SK-N-SH (cell line): Measurements from ENCODE around the gene MRPL2. TPM values are rescaled to one million over a fixed set of nuclear protein-coding genes. Genes with fewer than 3 reads are reported as not detected.

Experiments
- CTCF ChIA-PET: fragments of 300-600, 350-600 bp; formaldehyde crosslinking; extraction: SDS; loops from one replicate; lab custom pipeline; 2021; lab: Yijun Ruan, JAX
- POLR2A ChIA-PET: fragments of 350-600 bp; sonication (Branson Sonifier 250); formaldehyde crosslinking; extraction: SDS; loops from one replicate; lab custom pipeline; 2020; ENCODE audit warnings: antibody characterized with exemption, inconsistent platforms; lab: Yijun Ruan, JAX
- DNase-seq: peaks from one replicate; pipeline ENCODE4 v3.0.0; 2012
- H2AFZ ChIP-seq: fragments of 200-600 bp; sonication (generic); 2 replicates; pipeline ENCODE4 v1.8.1; 2016; ENCODE audit warnings: antibody characterized with exemption, mild to moderate bottlenecking, low read depth
- H3F3A ChIP-seq: fragments of 200-600 bp; sonication (generic); replicated peaks from 2 replicates; pipeline ENCODE3; 2016; ENCODE audit warnings: antibody characterized with exemption, mild to moderate bottlenecking; ENCODE audit not compliant: insufficient read depth
- H3K27ac ChIP-seq, 2 experiments: fragments of 200-500 bp in 1 of 2; fragments of 200-600 bp in 1 of 2; sonication (Bioruptor generic) in 1 of 2; sonication (generic), shearing (Covaris generic) in 1 of 2; 2 replicates each; pipeline versions ENCODE4 v1.5.1 to v1.6.1; 2014 to 2016; ENCODE audit warnings: low read depth in 2 of 2, inconsistent platforms in 1 of 2, low read length in 1 of 2, mild to moderate bottlenecking in 1 of 2, mixed read lengths in 1 of 2
- H3K27me3 ChIP-seq: fragments of 200-600 bp; sonication (generic), shearing (Covaris generic); 2 replicates; pipeline ENCODE4 v1.6.1; 2016; ENCODE audit warnings: mixed run types; ENCODE audit not compliant: insufficient read depth
- H3K36me3 ChIP-seq, 2 experiments: fragments of 200-500 bp in 1 of 2; fragments of 200-600 bp in 1 of 2; sonication (Bioruptor generic) in 1 of 2; sonication (generic) in 1 of 2; replicated peaks in 1 of 2; 2 replicates each; pipeline versions ENCODE3 to v1.5.1; 2014 to 2016; ENCODE audit warnings: low read length in 1 of 2, mild to moderate bottlenecking in 1 of 2; ENCODE audit not compliant: insufficient read depth in 2 of 2, control insufficient read depth in 1 of 2
- H3K4me1 ChIP-seq, 2 experiments: fragments of 200-500 bp in 1 of 2; fragments of 200-600 bp in 1 of 2; sonication (Bioruptor generic) in 1 of 2; sonication (generic), shearing (Covaris generic) in 1 of 2; 2 replicates each; pipeline versions ENCODE4 v1.5.1 to v1.6.1; 2014 to 2016; ENCODE audit warnings: low read depth in 1 of 2, low read length in 1 of 2, mixed run types in 1 of 2; ENCODE audit not compliant: insufficient read depth in 2 of 2, control insufficient read depth in 1 of 2
- H3K4me2 ChIP-seq: fragments of 200-600 bp; sonication (generic), shearing (Covaris generic); 2 replicates; pipeline ENCODE4 v1.6.1; 2017; ENCODE audit warnings: mixed run types
- H3K4me3 ChIP-seq, 2 experiments: fragments of 200-500 bp in 1 of 2; fragments of 200-600 bp in 1 of 2; sonication (Bioruptor generic) in 1 of 2; sonication (generic), shearing (Covaris generic) in 1 of 2; 2 replicates each; pipeline versions ENCODE4 v1.5.1 to v1.8.1; 2014 to 2016; ENCODE audit warnings: low read depth in 2 of 2, inconsistent platforms in 1 of 2, low read length in 1 of 2, mild to moderate bottlenecking in 1 of 2, mixed read lengths in 1 of 2, moderate library complexity in 1 of 2
- H3K79me2 ChIP-seq: fragments of 200-600 bp; sonication (generic); 2 replicates; pipeline ENCODE4 v1.8.1; 2017; ENCODE audit warnings: mild to moderate bottlenecking; ENCODE audit not compliant: insufficient read depth
- H3K9ac ChIP-seq: fragments of 200-600 bp; sonication (generic); 2 replicates; pipeline ENCODE4 v1.6.1; 2017; ENCODE audit warnings: mixed run types
- H3K9me2 ChIP-seq: fragments of 200-600 bp; sonication (generic); 2 replicates; pipeline ENCODE4 v1.6.1; 2017; ENCODE audit warnings: mixed run types
- H3K9me3 ChIP-seq: fragments of 200-600 bp; sonication (generic); 2 replicates; pipeline ENCODE4 v1.6.1; 2017; ENCODE audit warnings: mixed run types, mild to moderate bottlenecking, moderate library complexity
- H4K20me1 ChIP-seq: fragments of 200-600 bp; sonication (generic); 2 replicates; pipeline ENCODE4 v1.6.1; 2017; ENCODE audit warnings: mild to moderate bottlenecking, mixed run types; ENCODE audit not compliant: insufficient read depth
- FOXJ3 ChIP-seq: sonication (generic); formaldehyde crosslinking; IDR thresholded peaks from 2 replicates; pipeline ENCODE4 v1.5.1; 2020; ENCODE audit warnings: mild to moderate bottlenecking, missing genetic modification reagents
- GABPA ChIP-seq: IDR thresholded peaks from 2 replicates; pipeline ENCODE4 v1.4.0; 2012; ENCODE audit warnings: low read depth, mild to moderate bottlenecking
- MEF2A ChIP-seq: IDR thresholded peaks from 2 replicates; pipeline ENCODE4 v1.4.0; 2012; ENCODE audit warnings: low read depth, borderline replicate concordance
- NFIC ChIP-seq: IDR thresholded peaks from 2 replicates; pipeline ENCODE4 v1.4.0; 2012; ENCODE audit warnings: borderline replicate concordance
- NRF1 ChIP-seq: IDR thresholded peaks from 2 replicates; pipeline ENCODE4 v1.6.1; 2012; ENCODE audit warnings: low read depth, mild to moderate bottlenecking, low read length
- RAD21 ChIP-seq: IDR thresholded peaks from 2 replicates; pipeline ENCODE4 v1.6.1; 2012; ENCODE audit warnings: mild to moderate bottlenecking, low read length
- RFX5 ChIP-seq: IDR thresholded peaks from 2 replicates; pipeline ENCODE4 v1.6.1; 2012; ENCODE audit warnings: mild to moderate bottlenecking, improper control_type of control experiment, low read length
- SMC3 ChIP-seq: IDR thresholded peaks from 2 replicates; pipeline ENCODE4 v1.6.1; 2012; ENCODE audit warnings: low read depth, low read length, improper control_type of control experiment
- WGBS: methylation state at CpG from one replicate; pipeline ENCODE4 v1.1.6; 2017; ENCODE audit warnings: low lambda C conversion rate; 5-methylcytosine and 5-hydroxymethylcytosine counted together
- polyA plus RNA-seq, 3 experiments: library from polyadenylated mRNA; depleted of rRNA; stranded (reverse); fragments of >200 nt; gene quantifications; 2 replicates each; pipeline ENCODE4 v1.2.3, GENCODE V29; 2012
- TF ChIP-seq, protein P1 (sequence below): IDR thresholded peaks from 2 replicates; pipeline ENCODE4; 2012

Gene MRPL2
- polyA plus RNA-seq, 1 of the 3 experiments (the other 2 are of a cell fraction): 64.7 TPM

DNA sequence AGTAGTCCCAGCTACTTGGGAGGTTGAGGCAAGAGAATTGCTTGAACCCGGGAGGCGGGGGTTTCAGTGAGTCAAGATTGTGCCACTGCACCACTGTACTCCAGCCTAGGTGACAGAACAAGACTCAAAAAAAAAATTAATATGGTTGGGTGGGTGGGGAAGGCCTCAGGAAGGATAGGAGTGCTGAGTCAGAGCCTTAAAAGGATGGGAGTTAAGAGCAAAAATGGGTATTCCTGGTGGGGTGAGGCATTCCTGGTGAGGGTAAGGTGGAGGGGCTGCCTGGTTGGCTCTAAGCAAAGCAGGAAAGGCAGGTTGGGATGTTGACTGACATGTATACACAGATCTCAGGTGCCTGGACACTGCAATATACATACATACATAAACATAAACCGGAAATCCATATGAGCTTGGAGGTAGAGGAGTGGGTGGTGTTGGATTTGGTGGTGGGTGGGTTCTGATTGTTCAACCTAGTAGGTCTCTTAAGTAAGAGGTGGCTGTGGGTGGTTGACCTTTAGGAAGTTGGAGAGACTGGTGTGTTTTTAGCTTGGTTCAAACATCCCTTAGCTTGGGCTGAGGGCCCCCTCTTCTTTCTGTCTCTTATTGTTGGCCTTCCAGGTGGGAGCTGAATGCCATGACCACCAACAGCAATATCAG is 39.1 kb downstream of the MRPL2 start:
- WGBS: 97% methylated on average over 3 of the region's 3 CpGs
- Histone ChIP-seq H3K4me1 (peaks cover 12 to 33% of the 10 kb centered on the region in 2 experiments; a peak in 3 of 4 replicates), H3K36me3 (peaks cover 42 to 49% of the 10 kb centered on the region in 2 experiments), H4K20me1 (peaks cover 22% of the 10 kb centered on the region), H3K27ac (no peak overlapping the region), H3K9me3 (no peaks in the 10 kb centered on the region), H3K9me2 (no peaks in the 10 kb centered on the region), H3F3A (peaks cover 35% of the 10 kb centered on the region), H3K79me2 (peaks cover 74% of the 10 kb centered on the region)
- ChIA-PET POLR2A (interaction anchor here (0.9 to 1.8 kb wide), 4 partner anchors 13 to 35 kb away, joined by 3 to 8 read pairs (median 4); partner anchors contain the start of gene CUL7), CTCF (interaction anchor here (0.5 to 1.8 kb wide), 4 partner anchors 105 to 154 kb away, joined by 3 to 8 read pairs (median 3); no protein-coding TSS in a partner anchor)
- DNase-seq: no peak
- TF ChIP-seq GABPA: no peak
- TF ChIP-seq RAD21: no peak
- no peak for TF ChIP-seq RFX5
- TF ChIP-seq, protein P1, sequence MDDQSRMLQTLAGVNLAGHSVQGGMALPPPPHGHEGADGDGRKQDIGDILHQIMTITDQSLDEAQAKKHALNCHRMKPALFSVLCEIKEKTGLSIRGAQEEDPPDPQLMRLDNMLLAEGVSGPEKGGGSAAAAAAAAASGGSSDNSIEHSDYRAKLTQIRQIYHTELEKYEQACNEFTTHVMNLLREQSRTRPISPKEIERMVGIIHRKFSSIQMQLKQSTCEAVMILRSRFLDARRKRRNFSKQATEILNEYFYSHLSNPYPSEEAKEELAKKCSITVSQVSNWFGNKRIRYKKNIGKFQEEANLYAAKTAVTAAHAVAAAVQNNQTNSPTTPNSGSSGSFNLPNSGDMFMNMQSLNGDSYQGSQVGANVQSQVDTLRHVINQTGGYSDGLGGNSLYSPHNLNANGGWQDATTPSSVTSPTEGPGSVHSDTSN: no peak
- TF ChIP-seq, all 33 proteins: peak for 0
- no peaks in the 10 kb centered on the region for H3K27me3 ChIP-seq
- no peak overlapping the region for H3K4me2 ChIP-seq
- no peak overlapping the region for H3K4me3 ChIP-seq
- H2AFZ ChIP-seq: no peak overlapping the region
- no peak overlapping the region for H3K9ac ChIP-seq

DNA sequence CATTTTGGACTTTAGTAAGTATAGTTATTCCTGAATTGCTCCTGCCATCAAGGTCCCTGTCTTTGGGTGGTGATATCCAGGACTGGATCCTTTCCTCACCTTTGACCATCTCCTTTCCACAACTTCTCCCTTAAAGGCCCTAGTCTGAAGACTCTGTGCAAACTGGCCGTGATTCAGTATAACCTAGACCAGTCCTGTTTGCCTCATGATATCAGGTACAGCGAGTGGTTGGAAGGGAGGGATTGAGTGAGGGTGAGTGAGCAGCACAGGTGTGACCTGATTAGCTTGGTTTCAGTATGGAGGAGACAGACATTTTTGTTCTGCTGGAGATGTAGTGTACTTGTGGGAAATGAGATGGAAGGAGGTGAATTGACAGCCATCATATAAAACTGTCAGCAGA is 40.1 kb downstream of the MRPL2 start:
- DNase-seq: no peak
- CTCF ChIA-PET: no interaction called here
- POLR2A ChIA-PET: no interaction called here

More for the DNA sequence above, 40.1 kb downstream of the MRPL2 start:
- H3K27ac ChIP-seq: no peak overlapping the region
- TF ChIP-seq RAD21 (no peak), SMC3 (no peak), MEF2A (no peak), GABPA (no peak), FOXJ3 (no peak), NFIC (no peak), NRF1 (no peak), RFX5 (no peak)
- TF ChIP-seq, protein P1: no peak
- TF ChIP-seq, all 33 proteins: peak for 0
- Histone ChIP-seq H3K4me1 (peaks cover 12 to 36% of the 10 kb centered on the region in 2 experiments; a peak in 3 of 4 replicates), H3K79me2 (peaks cover 74% of the 10 kb centered on the region), H2AFZ (no peak overlapping the region), H3K27me3 (no peaks in the 10 kb centered on the region), H3K9me3 (no peaks in the 10 kb centered on the region), H3K9ac (no peak overlapping the region), H3F3A (peaks cover 28% of the 10 kb centered on the region), H3K36me3 (peaks cover 32 to 40% of the 10 kb centered on the region in 2 experiments), H4K20me1 (peaks cover 16% of the 10 kb centered on the region), H3K4me3 (no peak overlapping the region), H3K4me2 (no peak overlapping the region), H3K9me2 (no peaks in the 10 kb centered on the region)
- 93% methylated on average over 2 of the region's 2 CpGs for WGBS
